Putamen (tissue), 1 donor: Measurements from ENCODE around the gene RNF224.

Experiments used
- DNase-seq: peaks from one replicate; pipeline ENCODE4 v3.0.0-alpha.2; 2016; ENCODE audit warnings: low spot score

The RNF224 gene

DNA sequence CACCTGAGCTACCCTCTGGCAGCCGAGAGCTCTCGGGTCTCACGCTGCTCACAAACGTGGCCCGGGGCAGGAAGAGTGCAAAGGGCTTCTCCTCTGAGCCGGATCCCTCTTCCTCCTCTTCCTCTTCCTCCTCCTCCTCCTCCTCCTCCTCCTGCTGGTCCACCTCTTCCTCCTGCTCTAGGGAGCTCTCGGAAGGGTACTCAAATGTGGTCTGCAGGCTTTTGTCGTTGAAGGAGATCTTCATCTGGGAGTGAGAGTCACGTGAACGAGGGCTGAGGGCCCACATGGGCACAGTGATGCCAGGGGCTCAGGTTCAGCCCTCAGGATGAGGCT lies 34.9 kb upstream of the RNF224 start:
- DNase-seq, result no peak

DNA sequence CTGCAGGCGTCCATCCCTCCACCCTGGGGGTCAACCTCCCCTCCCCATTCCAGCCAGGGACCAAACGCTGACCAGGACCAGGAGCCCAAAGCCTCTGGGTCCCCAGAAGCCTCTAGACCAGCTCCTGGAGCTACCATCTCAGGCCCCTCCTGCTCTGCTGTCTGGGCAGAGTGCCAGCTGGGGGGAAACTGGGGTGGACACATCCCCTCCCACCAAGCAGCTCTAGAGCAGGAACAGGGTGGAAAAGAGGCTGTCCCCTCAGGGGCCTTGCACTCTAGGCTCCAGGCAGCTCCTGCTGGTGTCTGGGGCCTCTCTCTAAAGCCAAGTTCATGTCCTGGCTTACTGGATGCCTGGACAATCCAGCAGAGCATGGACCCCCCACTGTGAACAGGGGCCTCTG lies 34.4 kb upstream of the RNF224 start:
- no peak for DNase-seq

DNA sequence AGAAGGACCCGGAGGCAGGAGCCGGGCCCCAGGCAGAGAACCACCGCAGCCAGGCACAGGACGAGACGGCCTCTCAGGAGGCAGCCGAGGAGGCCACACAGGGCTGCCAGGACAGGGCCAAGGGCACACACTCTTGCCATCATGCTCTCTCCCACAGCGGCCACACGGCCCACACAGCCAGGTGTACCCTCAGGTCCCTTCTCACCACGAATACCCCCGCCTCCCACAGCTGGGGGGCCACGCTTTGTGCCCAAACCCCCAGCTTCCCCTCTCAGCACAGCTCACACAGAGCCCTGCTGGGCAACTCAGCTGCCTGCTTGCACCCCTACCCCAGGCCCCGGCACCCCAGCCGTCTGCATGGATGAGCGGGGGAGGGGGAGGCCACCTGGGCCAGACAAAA lies 33.5 kb upstream of the RNF224 start:
- DNase-seq, result no peak

DNA sequence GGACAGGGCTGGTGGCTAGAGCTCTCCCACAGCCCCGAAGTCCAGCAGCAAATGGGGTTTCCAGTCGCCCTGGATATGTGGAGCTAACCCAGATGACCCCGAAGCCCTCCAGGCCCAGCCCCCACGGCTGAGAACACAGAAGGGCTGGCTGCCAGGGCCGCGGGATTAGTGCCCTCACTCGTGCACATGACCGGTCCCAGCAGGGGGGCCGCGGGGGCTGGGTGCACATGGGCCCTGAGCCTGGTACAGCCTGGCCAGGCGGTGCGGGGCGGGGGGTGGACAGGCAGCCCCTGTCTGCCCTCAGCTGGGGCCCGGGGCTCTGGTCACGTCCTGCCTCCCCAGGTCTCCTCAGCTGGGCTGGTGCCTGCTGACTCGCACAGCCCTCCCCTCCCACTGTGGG lies 32.9 kb upstream of the RNF224 start:
- DNase-seq, result peak; percentile 93

DNA sequence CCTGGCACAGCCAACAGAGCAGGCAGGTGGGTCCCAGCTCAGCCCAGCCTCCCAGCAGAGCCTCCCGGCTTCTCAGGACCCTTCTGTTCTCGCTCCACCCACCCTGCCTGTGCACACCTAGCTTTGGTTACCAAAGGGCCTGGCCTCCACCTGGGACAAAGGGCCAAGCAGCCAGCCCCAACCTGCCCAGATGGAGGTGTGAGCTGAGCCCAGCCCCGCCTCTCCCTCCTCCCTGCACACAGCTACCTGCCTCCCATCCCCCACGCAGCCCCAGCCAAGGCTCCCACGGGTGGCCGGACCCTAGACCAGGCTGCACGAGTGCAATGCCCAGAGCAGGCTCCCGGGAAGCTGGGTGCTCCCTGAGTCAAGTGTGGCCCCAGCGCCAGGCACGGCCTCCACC lies 32.4 kb upstream of the RNF224 start:
- DNase-seq, result no peak

DNA sequence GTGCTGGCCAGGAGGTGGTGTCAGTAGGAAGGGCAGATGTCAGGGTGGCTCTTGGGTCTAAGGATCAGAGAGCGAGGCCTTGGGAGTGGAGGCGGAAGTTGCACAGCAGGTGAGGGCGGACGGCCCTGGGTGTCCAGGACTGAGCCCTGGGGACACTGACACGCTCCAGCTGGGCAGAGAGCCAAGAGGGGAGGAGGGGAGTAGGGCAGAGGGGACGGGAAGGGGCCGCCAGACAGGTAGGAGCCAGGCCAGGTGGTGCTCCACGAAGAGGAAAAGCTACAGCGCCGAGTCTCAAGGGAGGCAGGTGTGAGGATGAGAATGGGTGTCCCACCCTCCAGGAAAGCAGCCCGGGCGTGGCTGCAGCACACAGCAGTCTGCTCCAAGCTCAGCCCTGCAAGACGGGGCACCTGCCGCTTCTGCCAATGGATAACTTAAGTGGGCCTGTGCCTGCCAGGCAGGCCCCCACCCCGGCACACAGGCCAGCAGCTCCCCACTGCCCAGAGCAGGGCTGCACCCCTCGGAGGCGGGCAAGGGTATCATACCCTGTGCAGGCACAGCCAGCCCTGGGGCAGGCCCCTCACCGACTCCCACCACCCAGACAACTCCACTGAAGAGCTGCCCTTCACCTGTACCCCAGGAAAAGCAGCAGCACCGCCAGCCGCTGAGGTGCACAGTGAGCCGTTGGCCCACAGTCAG lies 31.6 kb upstream of the RNF224 start:
- DNase-seq, result no peak

DNA sequence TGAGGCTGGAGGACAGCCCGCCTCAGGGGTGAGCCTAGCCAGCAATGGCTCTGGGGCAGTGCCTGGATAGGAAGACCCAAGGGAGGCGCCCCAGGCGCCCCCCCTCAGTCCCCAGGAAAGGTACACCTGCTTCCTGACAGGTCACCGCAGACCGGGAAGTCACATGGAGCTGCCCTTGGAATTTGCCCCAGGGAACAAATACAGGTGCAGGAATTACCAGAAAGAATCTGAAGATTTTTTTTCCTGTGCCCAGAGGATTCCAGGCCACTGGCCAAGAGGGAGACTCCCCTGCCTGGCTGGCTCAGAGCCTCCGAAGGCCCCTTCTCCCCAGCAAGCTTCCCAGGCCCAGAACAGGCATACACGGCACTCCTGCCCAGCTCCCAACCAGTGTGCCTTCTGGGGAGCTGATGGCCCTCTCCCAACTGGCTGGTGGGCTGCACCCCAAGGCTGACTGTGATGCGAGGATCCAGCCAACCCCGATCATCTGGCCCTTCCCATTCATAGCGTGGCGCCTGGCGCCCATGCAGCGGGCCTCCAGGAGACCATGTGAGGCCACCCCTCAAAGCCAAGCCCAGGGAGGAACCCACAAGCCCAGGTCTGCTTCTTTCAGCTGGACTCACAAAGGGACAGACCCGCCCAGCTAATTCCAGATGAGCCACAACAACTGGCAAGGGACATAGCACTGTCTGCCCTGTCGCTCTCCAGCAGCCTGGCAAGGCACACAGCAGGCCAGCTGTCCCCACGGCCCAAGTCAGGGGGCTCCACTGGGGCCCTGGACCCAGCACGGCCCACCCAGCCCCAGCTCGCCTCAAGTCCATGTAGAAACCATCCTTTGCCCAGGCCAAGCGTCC lies 29.0 kb upstream of the RNF224 start:
- DNase-seq, result no peak

DNA sequence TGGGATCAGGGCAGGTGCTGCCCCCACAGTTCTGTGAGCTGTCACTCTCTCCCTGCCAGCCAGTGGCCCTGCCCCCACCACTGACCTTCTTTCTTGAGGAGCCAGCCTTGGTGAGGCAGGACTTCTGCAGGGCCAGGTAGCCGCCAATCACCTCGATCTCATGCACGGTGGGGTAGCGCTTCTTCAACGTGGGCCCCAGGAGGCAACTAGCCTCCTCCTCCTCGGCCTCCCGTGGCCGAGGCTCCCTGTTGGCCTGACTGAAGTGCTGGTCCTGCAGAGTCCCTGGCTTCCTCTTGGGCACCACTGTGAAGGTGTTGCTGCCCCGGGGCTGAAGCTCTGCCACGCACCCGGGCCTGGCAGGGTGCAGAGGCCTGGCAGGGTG lies 28.4 kb upstream of the RNF224 start:
- DNase-seq, result no peak

DNA sequence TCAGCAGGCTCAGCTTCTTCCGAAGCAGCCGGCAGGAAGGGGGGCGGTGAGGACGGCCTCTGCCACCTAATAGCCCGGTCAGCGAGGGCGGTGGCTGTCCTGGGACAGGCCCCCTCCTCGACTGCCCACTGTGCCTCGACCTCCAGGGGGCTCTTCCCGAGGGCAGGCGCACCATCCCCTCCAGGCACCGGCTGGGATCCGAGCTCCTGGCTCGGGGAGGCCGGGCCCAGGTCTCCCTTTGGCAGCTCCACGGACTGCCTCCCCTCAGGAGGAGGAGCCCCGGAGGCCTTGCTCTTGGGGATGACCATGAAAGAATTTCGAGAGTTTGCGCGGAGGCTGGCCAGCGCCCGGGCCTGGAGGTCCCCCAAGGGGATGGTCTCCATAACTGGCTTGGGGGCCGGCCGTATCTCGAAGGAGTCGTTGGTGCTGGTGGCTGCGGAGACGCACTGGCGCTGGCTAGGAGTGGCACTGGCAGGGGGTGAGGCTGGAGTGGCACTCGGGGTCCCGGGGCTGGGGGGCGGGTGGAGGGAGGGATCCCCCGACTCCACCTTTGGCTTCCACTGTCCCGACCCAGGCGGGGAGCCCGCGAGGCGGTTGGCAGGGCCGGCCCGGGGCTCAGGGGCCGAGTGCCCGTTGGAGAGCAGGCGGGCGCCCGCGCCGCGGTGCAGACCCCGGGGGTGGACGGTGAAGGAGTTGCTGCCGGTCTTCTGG lies 27.7 kb upstream of the RNF224 start:
- DNase-seq, result no peak

DNA sequence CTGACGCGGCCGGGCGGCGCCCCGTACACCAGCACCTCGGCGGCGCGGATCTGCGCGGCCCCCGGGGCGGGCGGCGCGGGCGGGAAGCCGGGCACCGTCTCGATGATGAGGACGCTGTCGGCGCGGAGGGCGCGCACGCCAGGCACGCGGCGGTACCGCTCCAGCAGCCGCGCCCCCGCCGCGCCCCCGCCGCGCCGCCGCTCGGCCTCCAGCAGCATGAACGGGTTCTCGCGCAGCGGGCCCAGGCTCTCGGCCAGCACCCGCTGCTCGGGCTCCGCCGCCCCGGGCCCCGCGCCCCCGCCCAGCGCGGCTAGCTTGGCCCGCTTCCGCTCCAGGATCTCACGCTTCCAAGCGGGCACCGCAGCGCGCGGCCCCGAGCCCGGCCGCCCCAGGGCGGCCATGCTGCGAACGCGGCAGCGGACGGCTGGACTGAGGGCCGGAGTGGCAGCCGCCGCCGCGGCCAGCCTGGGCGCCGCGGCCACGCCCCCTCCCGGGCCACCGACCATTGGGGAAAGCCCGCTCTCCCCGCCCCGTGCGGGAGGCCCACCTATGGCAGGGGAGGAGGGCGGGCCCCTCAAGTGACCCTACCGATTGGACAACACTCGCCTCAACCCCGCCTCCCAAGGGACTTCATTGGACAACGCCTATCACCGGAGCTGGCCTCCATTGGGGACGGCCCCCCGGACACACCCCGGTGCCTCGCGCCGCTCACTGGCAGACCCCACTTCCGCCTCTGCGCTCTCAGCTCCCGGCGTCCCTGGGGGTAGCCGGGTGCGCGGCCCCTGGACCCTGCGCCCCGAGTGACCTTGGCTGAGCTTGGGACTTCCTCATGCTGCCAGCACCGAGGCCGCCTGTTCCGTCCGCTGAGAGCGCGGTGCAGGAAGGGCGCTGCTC lies 26.7 kb upstream of the RNF224 start, which contains the start of gene TPRN:
Gene TPRN (minus strand): TSS at position 431 of the 894 bp plus-strand sequence. CDS start 30 bp downstream, at position 401.
- DNase-seq, result peak; percentile 99

DNA sequence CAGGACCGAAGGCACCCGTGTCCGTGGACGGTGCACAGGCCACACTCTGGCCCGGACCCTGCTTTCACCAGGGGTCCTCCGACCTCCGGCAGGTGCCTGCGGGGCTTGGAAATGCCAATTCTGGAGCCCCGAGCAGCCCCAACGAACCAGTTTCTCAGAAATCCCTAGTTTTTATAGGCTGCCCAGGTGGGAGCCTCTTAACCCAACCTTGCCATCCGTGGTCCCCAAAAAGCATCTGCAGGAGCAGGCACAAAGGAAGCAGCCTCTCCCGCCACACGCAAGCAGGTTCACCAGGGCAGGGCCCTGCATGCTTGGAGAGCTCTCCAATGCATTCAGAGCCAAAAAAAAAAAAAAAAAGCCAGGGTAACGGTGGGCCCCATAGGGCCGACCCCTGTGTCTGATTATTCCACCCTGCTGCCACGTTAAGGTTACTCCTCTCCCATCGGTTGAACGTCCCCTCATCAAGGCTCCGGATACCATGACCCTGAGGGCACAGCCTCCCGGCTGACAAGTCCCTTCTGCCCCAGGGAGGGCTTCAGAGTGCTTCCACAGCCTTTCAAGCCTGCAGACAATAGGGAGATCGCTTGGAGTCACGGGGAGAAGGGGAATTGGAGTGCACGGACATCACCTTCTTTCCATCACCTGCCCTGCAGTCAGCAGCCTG lies 26.0 kb upstream of the RNF224 start:
- no peak for DNase-seq

DNA sequence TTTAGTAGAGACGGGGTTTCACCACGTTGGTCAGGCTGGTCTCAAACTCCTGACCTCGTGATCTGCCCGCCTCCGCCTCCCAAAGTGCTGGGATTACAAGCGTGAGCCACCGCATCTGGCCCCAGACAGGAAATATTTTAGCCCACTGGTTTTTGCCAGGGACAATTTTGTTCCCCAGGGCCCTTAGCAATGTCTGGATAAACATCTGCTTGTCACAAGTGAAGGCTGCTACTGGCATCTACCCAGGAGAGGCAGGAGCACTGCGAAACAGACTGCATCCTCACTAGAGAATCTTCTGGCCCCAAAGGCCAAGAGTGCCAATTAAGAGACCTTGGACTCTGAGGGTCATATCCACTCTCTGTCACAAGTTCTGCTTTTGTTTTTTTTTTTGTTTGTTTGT lies 24.3 kb upstream of the RNF224 start:
- DNase-seq, result no peak

DNA sequence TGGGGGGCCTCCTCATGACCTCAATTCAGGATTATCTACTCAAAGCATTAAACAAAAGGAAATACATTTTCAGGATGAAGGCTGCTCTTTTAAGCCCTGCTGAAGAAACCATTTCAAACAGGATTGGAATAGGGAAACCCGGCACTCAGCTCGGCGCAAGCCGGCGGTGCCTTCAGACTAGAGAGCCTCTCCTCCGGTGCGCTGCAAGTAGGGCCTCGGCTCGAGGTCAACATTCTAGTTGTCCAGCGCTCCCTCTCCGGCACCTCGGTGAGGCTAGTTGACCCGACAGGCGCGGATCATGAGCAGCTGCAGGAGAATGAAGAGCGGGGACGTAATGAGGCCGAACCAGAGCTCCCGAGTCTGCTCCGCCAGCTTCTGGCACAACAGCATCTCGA lies 22.6 kb upstream of the RNF224 start:
- no peak for DNase-seq

DNA sequence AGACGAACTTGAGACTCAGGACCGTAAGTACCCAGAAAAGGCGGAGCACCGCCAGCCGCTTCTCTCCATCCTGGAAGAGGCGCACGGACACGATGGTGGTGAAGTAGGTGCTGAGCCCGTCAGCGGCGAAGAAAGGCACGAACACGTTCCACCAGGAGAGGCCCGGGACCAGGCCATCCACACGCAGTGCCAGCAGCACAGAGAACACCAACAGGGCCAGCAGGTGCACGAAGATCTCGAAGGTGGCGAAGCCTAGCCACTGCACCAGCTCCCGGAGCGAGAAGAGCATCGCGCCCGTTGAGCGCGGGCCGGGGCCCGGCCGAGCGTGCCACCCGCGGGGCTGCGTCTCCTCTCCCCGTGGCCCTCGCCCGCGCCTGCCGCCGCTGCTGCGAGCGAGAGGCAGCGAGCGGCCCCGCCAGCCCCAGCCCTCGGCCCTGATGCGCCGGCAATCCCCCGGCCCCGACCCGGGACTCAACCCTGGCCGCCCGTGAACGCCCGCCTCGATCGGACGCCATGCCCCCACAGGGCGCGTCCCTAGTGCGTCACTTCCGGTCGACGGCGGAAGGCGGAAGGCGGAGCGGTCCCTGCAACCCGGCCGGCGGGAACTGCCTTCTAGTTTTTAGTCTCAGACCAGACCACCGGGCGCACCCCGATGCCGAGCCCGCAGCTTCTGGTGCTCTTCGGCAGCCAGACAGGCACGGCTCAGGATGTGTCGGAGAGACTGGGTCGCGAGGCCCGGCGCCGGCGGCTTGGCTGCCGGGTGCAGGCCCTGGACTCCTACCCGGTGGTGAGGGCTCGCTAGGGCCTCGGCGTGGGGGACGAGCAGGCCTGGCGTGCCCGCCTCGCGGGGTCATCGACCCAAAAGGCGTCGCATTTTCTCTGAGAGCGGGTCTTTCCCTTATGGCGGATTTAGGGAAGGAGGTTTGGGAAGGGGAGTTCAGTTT lies 21.9 kb upstream of the RNF224 start, which contains the start of the genes NDOR1 and TMEM203:
Gene NDOR1 (plus strand): TSS at position 575 of the 944 bp plus-strand sequence. CDS start 78 bp downstream, at position 653.
Gene TMEM203 (minus strand): TSS at position 523 of the 944 bp plus-strand sequence. CDS start 234 bp downstream, at position 289.
- peak; percentile 89 for DNase-seq

DNA sequence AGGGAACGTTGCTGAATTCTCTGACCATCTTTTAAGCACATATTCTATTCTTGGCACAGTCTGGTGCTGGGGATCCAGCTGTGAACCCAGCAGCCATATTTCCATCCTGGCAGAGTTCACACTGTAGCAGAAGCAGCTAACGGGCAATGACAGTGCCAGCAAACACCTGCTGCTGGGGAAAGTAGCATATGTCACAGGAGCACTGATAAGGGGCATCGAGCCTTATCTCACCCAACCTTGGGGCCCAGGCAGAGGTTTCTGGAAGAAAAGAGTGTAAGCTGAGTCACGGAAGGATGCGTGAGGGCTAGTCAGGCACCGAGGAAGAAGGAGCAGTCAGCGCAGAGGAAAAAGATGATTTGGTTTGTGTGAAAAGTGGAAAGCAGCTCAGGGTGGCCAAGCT lies 20.7 kb upstream of the RNF224 start:
- DNase-seq, result no peak

DNA sequence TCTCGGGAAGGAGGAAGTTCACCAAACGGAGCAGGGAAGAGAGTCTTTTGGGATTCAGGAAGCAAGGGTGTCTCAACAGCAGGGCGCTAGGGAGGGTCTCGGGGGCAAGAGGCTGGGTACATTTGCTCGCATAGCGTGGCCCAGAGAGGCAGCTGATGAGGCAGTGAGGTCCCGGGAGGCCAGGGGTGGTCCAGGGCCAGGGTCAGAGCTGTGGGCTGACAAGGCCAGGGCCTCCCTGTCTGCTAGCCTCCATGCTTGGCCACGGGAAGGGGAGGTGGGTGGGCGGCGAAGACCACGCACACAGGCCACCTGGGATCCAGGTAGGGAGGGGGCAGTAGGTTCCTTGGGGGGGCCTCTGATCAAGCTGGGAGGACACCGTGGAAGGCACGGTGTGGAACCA lies 15.8 kb upstream of the RNF224 start:
- DNase-seq, result no peak

DNA sequence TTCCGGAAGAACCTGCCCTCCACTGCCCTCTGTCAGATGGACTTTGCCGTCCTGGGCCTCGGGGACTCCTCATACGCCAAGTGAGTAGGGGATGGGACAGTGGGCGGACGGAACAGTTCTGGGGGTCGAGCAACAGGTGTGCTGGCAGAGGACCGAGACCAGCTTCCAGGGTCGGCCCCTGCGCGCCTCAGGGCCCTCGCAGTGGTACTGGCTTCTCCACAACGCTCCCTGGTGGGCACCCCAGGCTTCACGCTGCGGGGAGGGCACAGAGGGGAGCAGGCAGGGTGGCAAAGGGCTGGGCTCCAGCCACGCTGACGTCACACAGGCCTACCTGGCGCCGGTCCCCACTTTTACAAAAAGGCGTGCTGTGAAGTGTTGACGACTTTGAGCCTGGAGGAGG lies 14.8 kb upstream of the RNF224 start:
- DNase-seq, result no peak

DNA sequence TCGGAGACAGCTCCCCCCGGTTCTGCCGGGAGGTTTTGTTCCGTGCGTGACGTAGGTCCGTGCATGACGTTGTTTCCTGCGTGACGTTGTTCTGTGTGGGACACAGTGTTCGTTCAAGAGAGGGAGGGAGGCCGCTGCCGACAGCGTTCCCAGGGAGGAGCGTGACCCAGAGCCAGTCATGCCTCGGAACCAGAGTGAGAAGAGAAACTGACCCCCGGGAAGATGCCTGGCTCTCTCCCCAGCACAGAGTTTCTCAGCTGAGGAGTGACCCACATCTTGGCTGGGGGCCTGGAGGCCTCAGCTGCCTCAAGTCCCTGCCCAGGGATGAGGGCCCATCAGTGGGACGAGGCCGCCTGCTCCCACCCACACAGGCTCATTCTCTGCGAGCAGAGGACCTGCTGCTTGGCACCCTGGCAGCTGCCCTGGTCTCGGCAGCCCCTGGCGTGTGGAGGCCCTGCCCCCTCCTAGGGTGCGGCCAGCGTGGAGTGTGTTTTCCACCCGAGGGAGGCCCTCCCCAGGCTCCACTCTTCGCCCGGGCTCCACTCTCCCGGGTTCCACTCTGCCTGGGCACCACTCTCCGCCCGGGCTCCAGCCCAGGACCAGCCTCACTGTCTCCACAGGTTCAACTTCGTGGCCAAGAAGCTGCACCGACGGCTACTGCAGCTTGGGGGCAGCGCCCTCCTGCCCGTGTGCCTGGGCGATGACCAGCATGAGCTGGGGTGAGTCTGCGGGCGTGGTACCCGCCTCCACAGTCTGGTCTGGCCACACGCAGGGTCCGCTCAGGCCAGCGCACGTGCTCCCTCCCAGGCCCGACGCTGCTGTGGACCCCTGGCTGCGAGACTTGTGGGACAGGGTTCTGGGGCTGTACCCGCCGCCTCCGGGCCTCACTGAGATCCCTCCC lies 13.9 kb upstream of the RNF224 start:
- DNase-seq, result no peak

DNA sequence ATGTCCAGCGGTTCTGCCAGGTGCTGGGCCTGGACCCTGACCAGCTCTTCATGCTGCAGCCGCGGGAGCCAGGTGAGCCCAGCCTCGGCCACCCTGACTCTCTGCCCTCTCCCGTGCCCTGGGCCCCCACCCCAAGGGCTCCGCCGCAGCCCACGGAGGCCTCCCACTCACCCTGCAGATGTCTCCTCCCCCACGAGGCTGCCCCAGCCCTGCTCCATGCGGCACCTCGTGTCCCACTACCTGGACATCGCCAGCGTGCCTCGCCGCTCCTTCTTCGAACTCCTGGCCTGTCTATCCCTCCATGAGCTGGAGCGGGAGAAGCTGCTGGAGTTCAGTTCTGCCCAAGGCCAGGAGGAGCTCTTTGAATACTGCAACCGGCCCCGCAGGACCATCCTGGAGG lies 12.7 kb upstream of the RNF224 start:
- no peak for DNase-seq
